Liver (tissue), 9 donors: ENCODE data around the gene C19orf25. TPM values are rescaled to one million over a fixed set of nuclear protein-coding genes. Genes with fewer than 3 reads are reported as not detected.

ENCODE experiments used
- DNase-seq: peaks from one replicate; pipeline ENCODE4 v3.0.0-alpha.2; 2017; ENCODE audit warnings: low spot score
- H3K27ac ChIP-seq, 2 donors: one replicate each; pipeline ENCODE4 v1.7.0; 2013; ENCODE audit warnings: inconsistent platforms in 2 of 2, low read length in 2 of 2, control low read depth in 1 of 2, low read depth in 1 of 2, mild to moderate bottlenecking in 1 of 2
- H3K27me3 ChIP-seq, 4 donors: one replicate each; pipeline versions ENCODE4 v1.6.1 to v1.7.0; 2013; ENCODE audit warnings: low read length in 3 of 4, inconsistent platforms in 1 of 4, mild to moderate bottlenecking in 1 of 4, moderate library complexity in 1 of 4; ENCODE audit not compliant: control insufficient read depth in 4 of 4, insufficient read depth in 4 of 4
- H3K36me3 ChIP-seq, 4 donors: one replicate each; pipeline versions ENCODE4 v1.6.1 to v1.7.0; 2013; ENCODE audit warnings: low read length in 3 of 4, mild to moderate bottlenecking in 3 of 4, low read depth in 1 of 4, moderate library complexity in 1 of 4; ENCODE audit not compliant: control insufficient read depth in 4 of 4, insufficient read depth in 3 of 4
- H3K4me1 ChIP-seq, 4 donors: one replicate each; pipeline versions ENCODE4 v1.6.1 to v1.7.0; 2013; ENCODE audit warnings: low read length in 3 of 4, mild to moderate bottlenecking in 3 of 4, moderate library complexity in 1 of 4; ENCODE audit not compliant: control insufficient read depth in 4 of 4, insufficient read depth in 4 of 4
- H3K4me3 ChIP-seq, 3 donors: one replicate each; pipeline versions ENCODE4 v1.6.1 to v1.7.0; 2013; ENCODE audit warnings: low read length in 3 of 3, control low read depth in 1 of 3, low read depth in 1 of 3, mild to moderate bottlenecking in 1 of 3
- H3K9ac ChIP-seq, 2 donors: one replicate each; pipeline ENCODE4 v1.7.0; 2013; ENCODE audit warnings: low read length in 2 of 2, mild to moderate bottlenecking in 2 of 2, moderate library complexity in 2 of 2, control low read depth in 1 of 2, low read depth in 1 of 2
- H3K9me3 ChIP-seq, 4 donors: one replicate each; pipeline versions ENCODE4 v1.6.1 to v1.7.0; 2013; ENCODE audit warnings: low read length in 3 of 4; ENCODE audit not compliant: control insufficient read depth in 4 of 4
- EGR1 ChIP-seq, 2 donors: IDR thresholded peaks; 2 replicates each; pipeline ENCODE4 v1.6.1; 2016 to 2018; ENCODE audit warnings: antibody characterized with exemption in 2 of 2, low read depth in 2 of 2
- FOXA1 ChIP-seq: IDR thresholded peaks from 2 replicates; pipeline ENCODE4 v1.6.1; 2016; ENCODE audit warnings: antibody characterized with exemption
- FOXA2 ChIP-seq: IDR thresholded peaks from 2 replicates; pipeline ENCODE4 v1.6.1; 2016; ENCODE audit warnings: antibody characterized with exemption
- GABPA ChIP-seq, 2 donors: IDR thresholded peaks in 1 of 2; conservative IDR thresholded peaks in 1 of 2; 2 replicates each; pipeline ENCODE4 v1.6.1; 2016; ENCODE audit warnings: antibody characterized with exemption in 2 of 2, mild to moderate bottlenecking in 1 of 2, moderate library complexity in 1 of 2
- HNF4A ChIP-seq, 2 donors: conservative IDR thresholded peaks; 2 replicates each; pipeline ENCODE4 v1.6.1; 2016; ENCODE audit warnings: antibody characterized with exemption in 2 of 2, mild to moderate bottlenecking in 2 of 2
- HNF4G ChIP-seq: IDR thresholded peaks from 2 replicates; pipeline ENCODE4 v1.6.1; 2016; ENCODE audit warnings: antibody characterized with exemption
- JUND ChIP-seq, 2 donors: IDR thresholded peaks; 2 replicates each; pipeline ENCODE4 v1.6.1; 2016; ENCODE audit warnings: antibody characterized with exemption in 2 of 2
- NR2F2 ChIP-seq: IDR thresholded peaks from 2 replicates; pipeline ENCODE4 v1.6.1; 2016; ENCODE audit warnings: antibody characterized with exemption
- RAD21 ChIP-seq, 2 donors: IDR thresholded peaks; 2 replicates each; pipeline ENCODE4 v1.6.1; 2016; ENCODE audit warnings: antibody characterized with exemption in 2 of 2, mild to moderate bottlenecking in 2 of 2
- RXRA ChIP-seq, 2 donors: IDR thresholded peaks; 2 replicates each; pipeline ENCODE4 v1.6.1; 2017 to 2018; ENCODE audit warnings: antibody characterized with exemption in 2 of 2, mild to moderate bottlenecking in 1 of 2
- SP1 ChIP-seq: IDR thresholded peaks from 2 replicates; pipeline ENCODE4 v1.6.1; 2018; ENCODE audit warnings: antibody characterized with exemption, mild to moderate bottlenecking
- TAF1 ChIP-seq: conservative IDR thresholded peaks from 2 replicates; pipeline ENCODE4 v1.6.1; 2016; ENCODE audit warnings: antibody characterized with exemption, mild to moderate bottlenecking
- YY1 ChIP-seq: IDR thresholded peaks from 2 replicates; pipeline ENCODE4 v1.6.1; 2016; ENCODE audit warnings: antibody characterized with exemption, mild to moderate bottlenecking
- WGBS: extraction: QIAGEN DNeasy Blood & Tissue Kit; methylation state at CpG from one replicate; pipeline ENCODE4 v1.1.7; 2013; 5-methylcytosine and 5-hydroxymethylcytosine counted together
- polyA plus RNA-seq, 2 donors: library from polyadenylated mRNA; stranded (reverse) in 1 of 2; unstranded in 1 of 2; fragments of 200-250 nt in 1 of 2; fragments of >200 nt in 1 of 2; fragmentation: Nextera tagmentation in 1 of 2; extraction: Ambion mirVana in 1 of 2; gene quantifications; one replicate each; pipeline versions ENCODE4 v1.2.1 to v1.2.3, GENCODE V29; 2013 to 2015
- total RNA-seq, 2 donors: library from RNA; depleted of rRNA; stranded (reverse); fragments of >200 nt; gene quantifications; one replicate each; pipeline ENCODE4 v1.2.3, GENCODE V29; 2014
- TF ChIP-seq, protein P1 (sequence below): fragments of 150-350 bp; IDR thresholded peaks from 2 replicates; pipeline ENCODE4 v1.5.1; 2017; ENCODE audit warnings: improper control_type of control experiment, low read depth, low read length; ENCODE audit not compliant: missing input control
- TF ChIP-seq, protein P2 (sequence below): IDR thresholded peaks from 2 replicates; pipeline ENCODE4 v1.6.1; 2016; ENCODE audit warnings: antibody characterized with exemption
- TF ChIP-seq, protein P3 (sequence below): IDR thresholded peaks from 2 replicates; pipeline ENCODE4 v1.6.1; 2016; ENCODE audit warnings: antibody characterized with exemption
- TF ChIP-seq, protein P4 (sequence below): IDR thresholded peaks from 2 replicates; pipeline ENCODE4 v1.6.1; 2016; ENCODE audit warnings: antibody characterized with exemption
- TF ChIP-seq, protein P5 (sequence below): IDR thresholded peaks from 2 replicates; pipeline ENCODE4 v1.6.1; 2016; ENCODE audit warnings: antibody characterized with exemption, mild to moderate bottlenecking
- donor health status: healthy.
- donor health status: healthy.
- donor health status: healthy.
- donor health status: healthy.
- donor health status: healthy.

Gene C19orf25
- total and polyA plus RNA-seq, 4 donors = 15.1 to 19.8 (median 18.5) TPM

DNA sequence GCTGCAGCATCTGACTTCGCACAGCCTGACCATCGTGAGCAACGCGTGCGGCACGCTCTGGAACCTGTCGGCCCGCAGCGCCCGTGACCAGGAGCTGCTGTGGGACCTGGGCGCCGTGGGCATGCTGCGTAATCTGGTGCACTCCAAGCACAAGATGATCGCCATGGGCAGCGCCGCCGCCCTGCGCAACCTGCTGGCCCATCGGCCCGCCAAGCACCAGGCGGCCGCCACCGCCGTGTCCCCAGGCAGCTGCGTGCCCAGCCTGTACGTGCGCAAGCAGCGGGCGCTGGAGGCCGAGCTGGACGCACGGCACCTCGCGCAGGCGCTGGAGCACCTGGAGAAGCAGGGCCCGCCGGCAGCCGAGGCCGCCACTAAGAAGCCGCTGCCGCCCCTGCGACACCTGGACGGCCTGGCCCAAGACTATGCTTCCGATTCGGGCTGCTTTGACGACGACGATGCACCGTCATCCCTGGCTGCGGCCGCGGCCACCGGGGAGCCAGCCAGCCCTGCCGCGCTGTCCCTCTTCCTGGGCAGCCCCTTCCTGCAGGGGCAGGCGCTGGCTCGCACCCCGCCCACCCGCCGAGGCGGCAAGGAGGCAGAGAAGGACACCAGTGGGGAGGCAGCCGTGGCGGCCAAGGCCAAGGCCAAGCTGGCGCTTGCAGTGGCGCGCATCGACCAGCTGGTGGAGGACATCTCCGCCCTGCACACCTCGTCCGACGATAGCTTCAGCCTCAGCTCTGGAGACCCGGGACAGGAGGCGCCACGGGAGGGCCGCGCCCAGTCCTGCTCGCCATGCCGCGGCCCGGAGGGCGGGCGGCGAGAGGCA is 13.6 kb downstream of the C19orf25 start:
- no peak overlapping the region for H3K27ac ChIP-seq
- no peak overlapping the region for H3K9ac ChIP-seq
- H3K27me3 ChIP-seq = peaks cover 0 to 11% (median 3%) of the 10 kb centered on the region in 4 donors
- 54% methylated on average over 83 of the region's 83 CpGs for WGBS
- no peak for TF ChIP-seq HNF4A (conservative IDR thresholded peaks at IDR 0.05)
- peak in 1 of 2 donors; percentile 62 for TF ChIP-seq RAD21 (IDR thresholded peaks at IDR 0.05)
- TF ChIP-seq, protein P1, sequence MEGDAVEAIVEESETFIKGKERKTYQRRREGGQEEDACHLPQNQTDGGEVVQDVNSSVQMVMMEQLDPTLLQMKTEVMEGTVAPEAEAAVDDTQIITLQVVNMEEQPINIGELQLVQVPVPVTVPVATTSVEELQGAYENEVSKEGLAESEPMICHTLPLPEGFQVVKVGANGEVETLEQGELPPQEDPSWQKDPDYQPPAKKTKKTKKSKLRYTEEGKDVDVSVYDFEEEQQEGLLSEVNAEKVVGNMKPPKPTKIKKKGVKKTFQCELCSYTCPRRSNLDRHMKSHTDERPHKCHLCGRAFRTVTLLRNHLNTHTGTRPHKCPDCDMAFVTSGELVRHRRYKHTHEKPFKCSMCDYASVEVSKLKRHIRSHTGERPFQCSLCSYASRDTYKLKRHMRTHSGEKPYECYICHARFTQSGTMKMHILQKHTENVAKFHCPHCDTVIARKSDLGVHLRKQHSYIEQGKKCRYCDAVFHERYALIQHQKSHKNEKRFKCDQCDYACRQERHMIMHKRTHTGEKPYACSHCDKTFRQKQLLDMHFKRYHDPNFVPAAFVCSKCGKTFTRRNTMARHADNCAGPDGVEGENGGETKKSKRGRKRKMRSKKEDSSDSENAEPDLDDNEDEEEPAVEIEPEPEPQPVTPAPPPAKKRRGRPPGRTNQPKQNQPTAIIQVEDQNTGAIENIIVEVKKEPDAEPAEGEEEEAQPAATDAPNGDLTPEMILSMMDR = peak; percentile 49
- no peak for DNase-seq
- peaks cover 18 to 45% (median 35%) of the 10 kb centered on the region in 4 donors for H3K4me1 ChIP-seq
- no peaks in the 10 kb centered on the region for H3K9me3 ChIP-seq
- no peaks in the 10 kb centered on the region for H3K36me3 ChIP-seq
- no peak overlapping the region for H3K4me3 ChIP-seq

- Histone ChIP-seq H3K27ac (no peak overlapping the region), H3K9me3 (no peaks in the 10 kb centered on the region), H3K9ac (no peak overlapping the region), H3K27me3 (peaks cover 0 to 5% (median 2%) of the 10 kb centered on the region in 4 donors), H3K36me3 (no peaks in the 10 kb centered on the region), H3K4me3 (no peak overlapping the region), H3K4me1 (peaks cover 0 to 14% (median 5%) of the 10 kb centered on the region in 4 donors)
- TF ChIP-seq NR2F2 (no peak), HNF4G (no peak), FOXA2 (no peak), FOXA1 (no peak), EGR1 (IDR thresholded peaks at IDR 0.05; ENCODE audit: low read depth in 2 of 2) (no peak), HNF4A (conservative IDR thresholded peaks at IDR 0.05) (no peak), YY1 (no peak), JUND (IDR thresholded peaks at IDR 0.05) (no peak), TAF1 (no peak), GABPA (IDR thresholded peaks at IDR 0.05 in 1 of 2, conservative IDR thresholded peaks at IDR 0.05 in 1 of 2) (no peak), RXRA (IDR thresholded peaks at IDR 0.05) (no peak), SP1 (no peak), RAD21 (IDR thresholded peaks at IDR 0.05) (no peak)
- TF ChIP-seq, protein P2, sequence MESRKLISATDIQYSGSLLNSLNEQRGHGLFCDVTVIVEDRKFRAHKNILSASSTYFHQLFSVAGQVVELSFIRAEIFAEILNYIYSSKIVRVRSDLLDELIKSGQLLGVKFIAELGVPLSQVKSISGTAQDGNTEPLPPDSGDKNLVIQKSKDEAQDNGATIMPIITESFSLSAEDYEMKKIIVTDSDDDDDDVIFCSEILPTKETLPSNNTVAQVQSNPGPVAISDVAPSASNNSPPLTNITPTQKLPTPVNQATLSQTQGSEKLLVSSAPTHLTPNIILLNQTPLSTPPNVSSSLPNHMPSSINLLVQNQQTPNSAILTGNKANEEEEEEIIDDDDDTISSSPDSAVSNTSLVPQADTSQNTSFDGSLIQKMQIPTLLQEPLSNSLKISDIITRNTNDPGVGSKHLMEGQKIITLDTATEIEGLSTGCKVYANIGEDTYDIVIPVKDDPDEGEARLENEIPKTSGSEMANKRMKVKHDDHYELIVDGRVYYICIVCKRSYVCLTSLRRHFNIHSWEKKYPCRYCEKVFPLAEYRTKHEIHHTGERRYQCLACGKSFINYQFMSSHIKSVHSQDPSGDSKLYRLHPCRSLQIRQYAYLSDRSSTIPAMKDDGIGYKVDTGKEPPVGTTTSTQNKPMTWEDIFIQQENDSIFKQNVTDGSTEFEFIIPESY = no peak
- TF ChIP-seq, protein P1 = no peak
- TF ChIP-seq, protein P3, sequence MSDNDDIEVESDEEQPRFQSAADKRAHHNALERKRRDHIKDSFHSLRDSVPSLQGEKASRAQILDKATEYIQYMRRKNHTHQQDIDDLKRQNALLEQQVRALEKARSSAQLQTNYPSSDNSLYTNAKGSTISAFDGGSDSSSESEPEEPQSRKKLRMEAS = no peak
- TF ChIP-seq, protein P4, sequence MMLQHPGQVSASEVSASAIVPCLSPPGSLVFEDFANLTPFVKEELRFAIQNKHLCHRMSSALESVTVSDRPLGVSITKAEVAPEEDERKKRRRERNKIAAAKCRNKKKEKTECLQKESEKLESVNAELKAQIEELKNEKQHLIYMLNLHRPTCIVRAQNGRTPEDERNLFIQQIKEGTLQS = no peak
- TF ChIP-seq, protein P5, sequence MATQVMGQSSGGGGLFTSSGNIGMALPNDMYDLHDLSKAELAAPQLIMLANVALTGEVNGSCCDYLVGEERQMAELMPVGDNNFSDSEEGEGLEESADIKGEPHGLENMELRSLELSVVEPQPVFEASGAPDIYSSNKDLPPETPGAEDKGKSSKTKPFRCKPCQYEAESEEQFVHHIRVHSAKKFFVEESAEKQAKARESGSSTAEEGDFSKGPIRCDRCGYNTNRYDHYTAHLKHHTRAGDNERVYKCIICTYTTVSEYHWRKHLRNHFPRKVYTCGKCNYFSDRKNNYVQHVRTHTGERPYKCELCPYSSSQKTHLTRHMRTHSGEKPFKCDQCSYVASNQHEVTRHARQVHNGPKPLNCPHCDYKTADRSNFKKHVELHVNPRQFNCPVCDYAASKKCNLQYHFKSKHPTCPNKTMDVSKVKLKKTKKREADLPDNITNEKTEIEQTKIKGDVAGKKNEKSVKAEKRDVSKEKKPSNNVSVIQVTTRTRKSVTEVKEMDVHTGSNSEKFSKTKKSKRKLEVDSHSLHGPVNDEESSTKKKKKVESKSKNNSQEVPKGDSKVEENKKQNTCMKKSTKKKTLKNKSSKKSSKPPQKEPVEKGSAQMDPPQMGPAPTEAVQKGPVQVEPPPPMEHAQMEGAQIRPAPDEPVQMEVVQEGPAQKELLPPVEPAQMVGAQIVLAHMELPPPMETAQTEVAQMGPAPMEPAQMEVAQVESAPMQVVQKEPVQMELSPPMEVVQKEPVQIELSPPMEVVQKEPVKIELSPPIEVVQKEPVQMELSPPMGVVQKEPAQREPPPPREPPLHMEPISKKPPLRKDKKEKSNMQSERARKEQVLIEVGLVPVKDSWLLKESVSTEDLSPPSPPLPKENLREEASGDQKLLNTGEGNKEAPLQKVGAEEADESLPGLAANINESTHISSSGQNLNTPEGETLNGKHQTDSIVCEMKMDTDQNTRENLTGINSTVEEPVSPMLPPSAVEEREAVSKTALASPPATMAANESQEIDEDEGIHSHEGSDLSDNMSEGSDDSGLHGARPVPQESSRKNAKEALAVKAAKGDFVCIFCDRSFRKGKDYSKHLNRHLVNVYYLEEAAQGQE = no peak
- no peak for DNase-seq
- 95% methylated on average over 24 of the region's 24 CpGs for WGBS
Measured at GRCh38 chr19:1461862-1462261, 17.2 kb downstream of the C19orf25 start.
